IMR-90 (cell line): ENCODE results near the gene FOXN3. TPM values are rescaled to one million over a fixed set of nuclear protein-coding genes. Genes with fewer than 3 reads are reported as not detected.

ENCODE experiments used
- ATAC-seq: fragments of 200-7000 bp; cut with Tn5 transposase; 2 replicates; pipeline ENCODE4 v1.9.1; 2020; ENCODE audit warnings: low read depth, mild to moderate bottlenecking, moderate library complexity
- BruUV-seq: library from RNA; stranded (reverse); fragments of 400-500 nt; replicated peaks from 2 replicates; lab custom pipeline; 2021; lab: Mats Ljungman, UMichigan
- CTCF ChIA-PET: fragments of 300-600 bp; formaldehyde crosslinking; extraction: SDS; loops from one replicate; lab custom pipeline; 2021; ENCODE audit warnings: antibody characterized with exemption; lab: Yijun Ruan, JAX
- POLR2A ChIA-PET: fragments of 300-600 bp; sonication (Branson Sonifier 250); formaldehyde crosslinking; loops from one replicate; lab custom pipeline; 2022; ENCODE audit warnings: antibody characterized with exemption; ENCODE audit not compliant: unreplicated experiment; lab: Charles Lee
- DNase-seq: peaks from one replicate; pipeline ENCODE4 v3.0.0; 2013
- H2AFZ ChIP-seq: replicated peaks from 2 replicates; pipeline ENCODE3; 2013; ENCODE audit warnings: low read length, mild to moderate bottlenecking; ENCODE audit not compliant: poor library complexity
- H2AK5ac ChIP-seq: 2 replicates; pipeline ENCODE4 v1.6.1; 2013; ENCODE audit warnings: low read depth, low read length, inconsistent platforms
- H2AK9ac ChIP-seq: replicated peaks from 2 replicates; pipeline ENCODE3; 2013; ENCODE audit warnings: mild to moderate bottlenecking, low read depth, low read length, moderate library complexity; ENCODE audit not compliant: poor library complexity
- H2BK120ac ChIP-seq: 2 replicates; pipeline ENCODE4 v1.6.1; 2013; ENCODE audit warnings: low read depth, low read length, inconsistent platforms
- H2BK15ac ChIP-seq: 3 replicates; pipeline ENCODE4 v1.6.1; 2013; ENCODE audit warnings: low read depth, low read length, inconsistent platforms
- H2BK20ac ChIP-seq: 2 replicates; pipeline ENCODE4 v1.6.1; 2013; ENCODE audit warnings: low read depth, mild to moderate bottlenecking, inconsistent platforms, low read length, moderate library complexity
- H2BK5ac ChIP-seq: 2 replicates; pipeline ENCODE4 v1.6.1; 2013; ENCODE audit warnings: mild to moderate bottlenecking, low read depth, low read length, inconsistent platforms; ENCODE audit not compliant: poor library complexity, severe bottlenecking
- H3K14ac ChIP-seq: replicated peaks from 2 replicates; pipeline ENCODE4 v1.6.1; 2013; ENCODE audit warnings: low read depth, low read length, inconsistent platforms
- H3K18ac ChIP-seq: 2 replicates; pipeline ENCODE4 v1.6.1; 2013; ENCODE audit warnings: low read depth, low read length, control low read depth
- H3K23ac ChIP-seq: 2 replicates; pipeline ENCODE4 v1.6.1; 2013; ENCODE audit warnings: low read depth, low read length, inconsistent platforms
- H3K27ac ChIP-seq: 2 replicates; pipeline ENCODE4 v1.5.1; 2013; ENCODE audit warnings: mild to moderate bottlenecking, control low read depth, low read length; ENCODE audit not compliant: insufficient read depth
- H3K27me3 ChIP-seq: 2 replicates; pipeline ENCODE4 v1.6.1; 2013; ENCODE audit warnings: low read length; ENCODE audit not compliant: control insufficient read depth, insufficient read depth
- H3K36me3 ChIP-seq: 2 replicates; pipeline ENCODE4 v1.6.1; 2013; ENCODE audit warnings: low read length, mixed read lengths; ENCODE audit not compliant: control insufficient read depth, insufficient read depth
- H3K4ac ChIP-seq: 2 replicates; pipeline ENCODE4 v1.6.1; 2013; ENCODE audit warnings: low read depth, low read length, inconsistent platforms
- H3K4me1 ChIP-seq: 2 replicates; pipeline ENCODE4 v1.6.1; 2013; ENCODE audit warnings: low read length, mixed read lengths; ENCODE audit not compliant: control insufficient read depth, insufficient read depth
- H3K4me2 ChIP-seq: 2 replicates; pipeline ENCODE4 v1.6.1; 2013; ENCODE audit warnings: low read depth, mild to moderate bottlenecking, control low read depth, low read length, moderate library complexity
- H3K4me3 ChIP-seq: 2 replicates; pipeline ENCODE4 v1.5.1; 2013; ENCODE audit warnings: low read depth, mild to moderate bottlenecking, control low read depth, low read length, moderate library complexity; ENCODE audit not compliant: insufficient read depth
- H3K56ac ChIP-seq: 2 replicates; pipeline ENCODE4 v1.6.1; 2013; ENCODE audit warnings: low read length, inconsistent platforms; ENCODE audit not compliant: insufficient read depth; ENCODE audit errors: extremely low read depth
- H3K79me1 ChIP-seq, 2 experiments: 2 replicates each; pipeline ENCODE4 v1.6.1; 2013; ENCODE audit warnings: low read length in 2 of 2, inconsistent platforms in 1 of 2, low read depth in 1 of 2
- H3K9ac ChIP-seq: 2 replicates; pipeline ENCODE4 v1.6.1; 2013; ENCODE audit warnings: low read depth, low read length, control low read depth
- H3K9me1 ChIP-seq: 2 replicates; pipeline ENCODE4 v1.6.1; 2013; ENCODE audit warnings: low read length, inconsistent platforms; ENCODE audit not compliant: insufficient read depth
- H3K9me3 ChIP-seq: 2 replicates; pipeline ENCODE4 v1.6.1; 2013; ENCODE audit warnings: low read length; ENCODE audit not compliant: control insufficient read depth, insufficient read depth
- H4K20me1 ChIP-seq: 2 replicates; pipeline ENCODE4 v1.6.1; 2013; ENCODE audit warnings: low read length, inconsistent platforms; ENCODE audit not compliant: insufficient read depth
- H4K5ac ChIP-seq: 2 replicates; pipeline ENCODE4 v1.6.1; 2013; ENCODE audit warnings: mild to moderate bottlenecking, low read depth, low read length, control low read depth
- H4K8ac ChIP-seq, 2 experiments: 2 replicates each; pipeline ENCODE4 v1.6.1; 2013; ENCODE audit warnings: low read depth in 2 of 2, low read length in 2 of 2, control low read depth in 1 of 2, inconsistent platforms in 1 of 2
- H4K91ac ChIP-seq: 2 replicates; pipeline ENCODE4 v1.6.1; 2013; ENCODE audit warnings: low read depth, low read length, inconsistent platforms; ENCODE audit not compliant: insufficient read depth
- BHLHE40 ChIP-seq: fragments of 150-350 bp; IDR thresholded peaks from 2 replicates; pipeline ENCODE4 v1.6.1; 2016; ENCODE audit warnings: mild to moderate bottlenecking, low read depth, low read length
- FOS ChIP-seq: fragments of 150-350 bp; IDR thresholded peaks from 2 replicates; pipeline ENCODE4 v1.6.1; 2016; ENCODE audit warnings: low read depth, low read length
- RFX5 ChIP-seq: IDR thresholded peaks from 2 replicates; pipeline ENCODE4 v1.8.0; 2012; ENCODE audit warnings: low read depth, mild to moderate bottlenecking, low read length, moderate library complexity
- WGBS, 2 experiments: methylation state at CpG; one replicate each; pipeline versions ENCODE4 v1.1.5 to v1.1.7; 2013; ENCODE audit warnings: missing lambda C conversion rate in 2 of 2; ENCODE audit not compliant: insufficient read length in 1 of 2; ENCODE audit errors: extremely low coverage in 2 of 2; 5-methylcytosine and 5-hydroxymethylcytosine counted together
- dilution Hi-C: fragments of 300-500 bp; cut with HindIII; formaldehyde crosslinking; loops from one replicate; pipeline ENCODE4 v1.14.3; 2018; ENCODE audit warnings: low sequenced_read_pairs; ENCODE audit not compliant: unreplicated experiment
- in situ Hi-C: fragments of 300-500 bp; cut with MboI; formaldehyde crosslinking; loops from 3 replicates; pipeline ENCODE4 v1.14.3; 2019; ENCODE audit warnings: low sequenced_read_pairs, inconsistent platforms, mixed read lengths
- intact Hi-C: fragments of 100-400 bp; cut with micrococcal nuclease; formaldehyde crosslinking; loops from 2 replicates; pipeline ENCODE4 v1.10.0; 2022
- polyA plus RNA-seq, 3 experiments: library from polyadenylated mRNA; depleted of rRNA; stranded (reverse); fragments of >200 nt; gene quantifications; 2 replicates each; pipeline ENCODE4 v1.2.3, GENCODE V29; 2012; ENCODE audit warnings: low replicate concordance in 1 of 3
- total RNA-seq: library from RNA; depleted of rRNA; stranded (reverse); fragments of >200 nt; gene quantifications from 2 replicates; pipeline ENCODE4 v1.2.3, GENCODE V29; 2012

FOXN3 gene
- total and polyA plus RNA-seq, 2 of the 4 experiments (the other 2 are of a cell fraction): 22.6 to 33.7 TPM

- Histone ChIP-seq H3K79me1 (peaks cover 42 to 68% of the 10 kb centered on the region in 2 experiments), H3K4me2 (no peak overlapping the region), H2BK5ac (no peak overlapping the region), H3K36me3 (peaks cover 4% of the 10 kb centered on the region; the same call in 1 of the 2 replicates), H3K4ac (no peak overlapping the region), H3K14ac (no peak overlapping the region), H3K4me1 (peaks cover 5% of the 10 kb centered on the region), H4K5ac (no peak overlapping the region), H3K9me1 (peaks cover 12% of the 10 kb centered on the region), H2BK20ac (no peak overlapping the region), H3K4me3 (no peak overlapping the region), H3K9ac (no peak overlapping the region), H2AFZ (no peak overlapping the region), H3K18ac (no peak overlapping the region), H4K8ac (no peak overlapping the region), H3K23ac (no peak overlapping the region), H2AK5ac (no peak overlapping the region), H2BK120ac (no peak overlapping the region), H2BK15ac (no peak overlapping the region), H3K27me3 (no peaks in the 10 kb centered on the region), H3K9me3 (no peaks in the 10 kb centered on the region), H3K56ac (no peak overlapping the region), H2AK9ac (no peak overlapping the region), H4K91ac (no peak overlapping the region), H4K20me1 (peaks cover 14% of the 10 kb centered on the region), H3K27ac (no peak overlapping the region)
- CTCF ChIA-PET: no interaction called here
- WGBS, 2 experiments: 77% methylated on average over 7 of the region's 10 CpGs; no CpG with 5 or more reads in 1 of the 2 experiments
- dilution Hi-C loops: no loop called here
- in situ Hi-C loops: no loop called here
- POLR2A ChIA-PET: no interaction called here
- TF ChIP-seq BHLHE40 (no peak), FOS (no peak), RFX5 (no peak)
- DNase-seq: no peak
- no TSS peak for BruUV-seq
- ATAC-seq: no peak
- intact Hi-C loops: no loop called here
Measured at GRCh38 chr14:89315493-89316470, 101.3 kb downstream of the FOXN3 start.
